Measurements from ENCODE around the gene MTX2.
"Not testable (repeated sequence)": the region's sequence is repeated elsewhere in the genome, so short reads cannot be mapped to it uniquely, and the experiment has no call there.

The MTX2 gene

DNA sequence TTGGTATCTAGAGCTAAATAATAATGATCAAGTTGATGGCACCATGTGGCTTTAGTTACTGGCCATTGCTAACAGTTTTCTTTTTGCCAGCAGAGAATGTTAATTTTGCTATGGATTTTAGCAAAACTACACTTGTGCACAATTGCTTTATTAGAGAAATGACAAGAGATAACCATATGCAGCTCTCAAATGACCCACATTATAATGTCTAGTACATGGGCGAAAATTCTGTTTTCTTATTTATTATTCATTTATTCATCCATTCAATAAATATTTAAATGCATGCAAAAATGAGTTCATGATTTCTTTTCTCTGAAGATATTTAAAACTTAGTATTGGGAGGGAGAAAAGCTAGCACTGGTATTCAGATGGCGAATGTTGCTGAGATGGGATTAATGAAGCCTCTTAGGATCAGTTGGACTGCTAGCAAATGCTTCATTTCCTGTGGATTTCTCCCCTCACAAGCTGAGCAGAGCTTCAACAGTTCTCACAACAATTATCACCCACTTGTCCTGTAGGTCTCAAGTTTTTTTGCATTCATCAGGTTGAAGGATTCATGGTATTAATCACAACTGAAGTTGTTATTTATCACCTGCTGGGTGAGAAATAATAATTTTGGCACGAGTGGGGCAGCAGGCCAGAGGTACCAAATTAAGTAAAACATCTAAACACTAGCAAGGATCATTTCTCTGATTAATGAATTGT, 95.2 kb downstream of the MTX2 start:
- DNase-seq (ENCODE audit: low read depth), result no peak
- TF ChIP-seq, protein P1, sequence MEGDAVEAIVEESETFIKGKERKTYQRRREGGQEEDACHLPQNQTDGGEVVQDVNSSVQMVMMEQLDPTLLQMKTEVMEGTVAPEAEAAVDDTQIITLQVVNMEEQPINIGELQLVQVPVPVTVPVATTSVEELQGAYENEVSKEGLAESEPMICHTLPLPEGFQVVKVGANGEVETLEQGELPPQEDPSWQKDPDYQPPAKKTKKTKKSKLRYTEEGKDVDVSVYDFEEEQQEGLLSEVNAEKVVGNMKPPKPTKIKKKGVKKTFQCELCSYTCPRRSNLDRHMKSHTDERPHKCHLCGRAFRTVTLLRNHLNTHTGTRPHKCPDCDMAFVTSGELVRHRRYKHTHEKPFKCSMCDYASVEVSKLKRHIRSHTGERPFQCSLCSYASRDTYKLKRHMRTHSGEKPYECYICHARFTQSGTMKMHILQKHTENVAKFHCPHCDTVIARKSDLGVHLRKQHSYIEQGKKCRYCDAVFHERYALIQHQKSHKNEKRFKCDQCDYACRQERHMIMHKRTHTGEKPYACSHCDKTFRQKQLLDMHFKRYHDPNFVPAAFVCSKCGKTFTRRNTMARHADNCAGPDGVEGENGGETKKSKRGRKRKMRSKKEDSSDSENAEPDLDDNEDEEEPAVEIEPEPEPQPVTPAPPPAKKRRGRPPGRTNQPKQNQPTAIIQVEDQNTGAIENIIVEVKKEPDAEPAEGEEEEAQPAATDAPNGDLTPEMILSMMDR (IDR thresholded peaks at IDR 0.05; ENCODE audit: control insufficient read depth, extremely low read depth, insufficient read depth), result no peak
- no peak overlapping the region for H3K4me3 ChIP-seq (ENCODE audit: low read depth, low read length)

DNA sequence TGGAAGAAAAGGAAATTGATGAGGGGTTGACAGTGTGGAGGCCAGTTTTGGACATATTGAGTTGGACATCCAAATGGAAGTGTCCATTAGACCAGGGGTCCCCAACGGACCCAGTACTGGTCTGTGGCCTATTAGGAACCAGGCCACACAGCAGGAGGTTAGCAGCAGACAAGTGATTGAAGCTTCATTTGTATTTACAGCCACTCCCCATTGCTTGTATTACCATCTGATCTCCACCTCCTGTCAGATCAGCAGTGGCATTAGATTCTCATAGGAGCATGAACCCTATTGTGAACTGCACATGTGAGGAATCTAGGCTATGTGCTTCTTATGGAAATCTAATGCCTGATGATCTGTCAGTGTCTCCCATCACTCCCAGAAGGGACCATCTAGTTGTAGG, 99.1 kb downstream of the MTX2 start:
- TF ChIP-seq, protein P1 (IDR thresholded peaks at IDR 0.05; ENCODE audit: control insufficient read depth, extremely low read depth, insufficient read depth), result no peak
- no peak overlapping the region for H3K4me3 ChIP-seq (ENCODE audit: low read depth, low read length)

DNA sequence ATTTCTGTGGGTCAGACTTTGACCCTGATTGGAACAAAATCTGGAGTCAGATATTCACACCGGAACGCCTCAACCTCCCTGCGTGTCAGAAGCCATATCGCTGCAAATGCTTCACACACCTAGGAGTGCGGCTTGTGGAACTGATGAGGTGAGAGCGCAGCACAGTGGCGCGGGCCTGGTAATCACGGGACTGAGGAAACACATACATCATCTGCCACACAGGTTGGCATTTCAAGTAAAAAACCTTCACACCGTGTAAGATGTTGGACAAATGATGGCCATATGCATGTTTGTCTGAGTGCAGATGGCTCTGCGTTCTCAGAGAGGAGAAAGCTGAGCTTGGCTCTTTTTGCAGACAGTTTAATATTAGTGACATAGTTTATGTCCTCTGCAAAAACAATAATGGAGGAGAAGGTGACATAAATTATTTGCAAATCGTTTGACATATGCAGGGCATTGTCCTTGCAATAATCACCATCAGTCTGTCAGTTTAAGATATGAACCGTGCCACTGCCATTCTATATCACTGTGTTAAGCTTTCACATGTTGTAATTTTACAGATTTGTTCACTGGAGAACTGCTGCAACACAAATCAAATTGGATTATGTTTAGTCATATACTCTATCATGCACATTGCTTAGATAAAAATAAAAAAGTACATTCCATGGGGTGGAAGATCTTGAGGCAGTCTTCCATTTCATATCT, 101.4 kb downstream of the MTX2 start:
- TF ChIP-seq, protein P1 (IDR thresholded peaks at IDR 0.05; ENCODE audit: control insufficient read depth, extremely low read depth, insufficient read depth), result no peak
- DNase-seq (ENCODE audit: low read depth), result no peak

More for the DNA sequence above, 99.1 kb downstream of the MTX2 start:
- DNase-seq (ENCODE audit: low read depth), result no peak

DNA sequence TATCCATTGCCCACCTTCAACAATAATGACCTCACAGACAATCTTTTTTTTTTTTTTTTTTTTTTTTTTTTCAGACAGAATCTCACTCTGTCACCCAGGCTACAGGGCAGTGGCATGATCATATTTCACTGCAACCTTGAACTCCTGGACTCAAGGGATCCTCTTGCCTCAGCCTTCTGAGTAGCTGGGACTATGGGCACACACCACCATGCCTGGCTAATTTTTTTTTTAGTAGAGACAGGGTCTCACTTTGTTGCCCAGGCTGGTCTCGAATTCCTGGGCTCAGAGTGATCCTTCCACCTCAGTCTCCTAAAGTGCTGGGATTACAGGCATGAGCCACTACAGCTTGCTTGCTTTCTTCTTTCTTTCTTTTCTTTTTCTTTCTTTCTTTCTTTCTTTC, 103.9 kb downstream of the MTX2 start:
- not testable (repeated sequence) for H3K4me3 ChIP-seq (ENCODE audit: low read depth, low read length); DNase-seq (ENCODE audit: low read depth)

More for the DNA sequence above, 101.4 kb downstream of the MTX2 start:
- H3K4me3 ChIP-seq (ENCODE audit: low read depth, low read length), result no peak overlapping the region

DNA sequence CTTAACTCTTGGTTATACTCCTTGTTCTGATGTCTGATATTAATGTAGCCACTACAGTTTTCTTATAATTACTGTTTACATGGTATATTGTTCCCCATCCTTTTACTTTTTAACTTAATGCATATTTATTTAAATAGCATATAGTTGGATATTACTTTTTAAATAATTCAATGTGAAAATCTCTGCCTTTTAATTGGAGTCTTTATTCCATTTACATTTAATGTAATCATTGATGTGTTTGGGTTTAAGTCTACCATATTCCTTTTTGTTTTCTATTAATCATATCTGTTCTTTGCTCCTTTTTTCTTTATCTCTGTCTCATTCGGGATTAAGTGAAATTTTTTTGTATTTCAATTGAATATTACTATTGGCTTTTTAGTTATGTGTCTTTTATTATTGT, 109.1 kb downstream of the MTX2 start:
- H3K4me3 ChIP-seq (ENCODE audit: low read depth, low read length), result no peak overlapping the region
- DNase-seq (ENCODE audit: low read depth), result no peak
- TF ChIP-seq, protein P1 (IDR thresholded peaks at IDR 0.05; ENCODE audit: control insufficient read depth, extremely low read depth, insufficient read depth), result no peak

DNA sequence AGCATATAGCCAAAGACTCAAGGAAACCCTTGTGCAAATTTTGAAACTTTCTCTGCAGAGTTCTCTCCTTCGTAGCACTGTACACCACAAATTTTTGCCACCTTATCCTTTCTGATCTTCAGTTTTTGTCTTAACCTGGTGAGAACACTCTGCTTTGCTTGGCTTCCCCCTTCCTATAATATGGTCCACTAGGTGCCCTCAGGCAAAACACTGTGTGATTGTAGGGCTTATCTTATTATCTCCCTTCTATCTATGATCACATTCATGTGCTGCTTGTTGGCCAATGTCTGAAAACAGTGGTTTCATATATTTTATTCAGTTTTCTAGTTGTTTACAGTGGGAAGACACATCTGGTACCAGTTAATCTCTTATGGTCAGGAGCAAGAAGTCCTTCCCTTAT, 111.1 kb downstream of the MTX2 start:
- TF ChIP-seq, protein P1 (IDR thresholded peaks at IDR 0.05; ENCODE audit: control insufficient read depth, extremely low read depth, insufficient read depth), result no peak
- no peak overlapping the region for H3K4me3 ChIP-seq (ENCODE audit: low read depth, low read length)
- no peak for DNase-seq (ENCODE audit: low read depth)

DNA sequence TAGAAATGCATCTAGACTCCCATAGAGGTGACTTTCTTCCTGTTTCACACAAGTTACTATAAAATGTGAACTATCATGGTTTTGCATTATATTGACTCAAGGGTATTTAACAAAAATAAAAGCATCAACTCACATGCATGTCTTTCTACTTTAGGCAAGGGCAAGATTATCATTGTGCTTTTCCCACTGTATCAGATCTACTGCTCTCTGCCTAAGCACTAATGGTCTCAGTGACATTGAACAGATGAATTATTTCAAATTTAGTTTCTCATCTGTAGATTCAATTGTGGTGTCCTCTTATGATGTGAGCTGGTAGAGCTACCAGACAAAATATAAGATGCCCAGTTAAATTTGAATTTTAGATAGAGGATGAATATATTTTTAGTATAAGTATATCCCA, 113.9 kb downstream of the MTX2 start:
- TF ChIP-seq, protein P1 (IDR thresholded peaks at IDR 0.05; ENCODE audit: control insufficient read depth, extremely low read depth, insufficient read depth), result no peak
- no peak for DNase-seq (ENCODE audit: low read depth)

More for the DNA sequence above, 113.9 kb downstream of the MTX2 start:
- no peak overlapping the region for H3K4me3 ChIP-seq (ENCODE audit: low read depth, low read length)
